ENCODE measurements around the gene LAD1. TPM values are rescaled to one million over a fixed set of nuclear protein-coding genes. Genes with fewer than 3 reads are reported as not detected.

Gene LAD1
- total RNA-seq, 3 donors from 2014 or later, result 13.1 to 18.0 TPM; not detected in 1

GRCh38 chr1:201424146-201424545 lies 25.0 kb upstream of the LAD1 start:
- Histone ChIP-seq H3K27ac (no peak overlapping the region), H3K27me3 (no peaks in the 10 kb centered on the region), H3K4me3 (no peak overlapping the region), H3K9me3 (no peaks in the 10 kb centered on the region), H3K36me3 (no peaks in the 10 kb centered on the region), H3K4me1 (no peaks in the 10 kb centered on the region)
- intact Hi-C loops (cut with DNase I; ENCODE audit: low total_unique reads), result no loop called here
- TF ChIP-seq CTCF (IDR thresholded peaks at IDR 0.05), result no peak
- TF ChIP-seq POLR2A (IDR thresholded peaks at IDR 0.05), result no peak
- TF ChIP-seq POLR2AphosphoS5 (IDR thresholded peaks at IDR 0.05), result no peak
- DNase-seq (ENCODE audit: low spot score in 2 of 2), result no peak

DNA sequence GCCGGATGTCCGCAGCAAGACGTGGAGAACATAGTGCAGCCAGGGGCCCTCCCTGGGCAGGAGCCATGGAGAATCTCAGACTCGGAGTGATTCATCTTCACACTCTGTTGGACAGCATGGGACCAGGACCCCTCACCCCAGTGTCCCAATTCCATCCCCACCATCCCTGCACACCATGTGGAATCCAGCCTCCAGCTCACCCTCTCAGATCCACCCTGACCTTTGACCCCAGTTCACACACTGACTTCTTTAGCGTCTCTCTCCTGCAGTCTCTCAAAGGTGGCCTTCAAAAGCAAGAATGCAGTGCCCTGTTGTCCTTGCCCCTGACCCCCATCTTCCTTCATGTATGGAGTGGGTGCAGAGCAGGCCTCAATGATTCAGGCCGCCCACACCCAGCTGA lies 24.5 kb upstream of the LAD1 start:
- Histone ChIP-seq H3K4me3 (no peak overlapping the region), H3K9me3 (no peaks in the 10 kb centered on the region), H3K36me3 (no peaks in the 10 kb centered on the region), H3K27me3 (no peaks in the 10 kb centered on the region), H3K27ac (no peak overlapping the region), H3K4me1 (no peaks in the 10 kb centered on the region)
- intact Hi-C loops (cut with DNase I; ENCODE audit: low total_unique reads), result no loop called here
- no peak for DNase-seq (ENCODE audit: low spot score in 2 of 2)
- no peak for TF ChIP-seq POLR2A (IDR thresholded peaks at IDR 0.05)
- TF ChIP-seq CTCF (IDR thresholded peaks at IDR 0.05), result no peak
- no peak for TF ChIP-seq POLR2AphosphoS5 (IDR thresholded peaks at IDR 0.05)

DNA sequence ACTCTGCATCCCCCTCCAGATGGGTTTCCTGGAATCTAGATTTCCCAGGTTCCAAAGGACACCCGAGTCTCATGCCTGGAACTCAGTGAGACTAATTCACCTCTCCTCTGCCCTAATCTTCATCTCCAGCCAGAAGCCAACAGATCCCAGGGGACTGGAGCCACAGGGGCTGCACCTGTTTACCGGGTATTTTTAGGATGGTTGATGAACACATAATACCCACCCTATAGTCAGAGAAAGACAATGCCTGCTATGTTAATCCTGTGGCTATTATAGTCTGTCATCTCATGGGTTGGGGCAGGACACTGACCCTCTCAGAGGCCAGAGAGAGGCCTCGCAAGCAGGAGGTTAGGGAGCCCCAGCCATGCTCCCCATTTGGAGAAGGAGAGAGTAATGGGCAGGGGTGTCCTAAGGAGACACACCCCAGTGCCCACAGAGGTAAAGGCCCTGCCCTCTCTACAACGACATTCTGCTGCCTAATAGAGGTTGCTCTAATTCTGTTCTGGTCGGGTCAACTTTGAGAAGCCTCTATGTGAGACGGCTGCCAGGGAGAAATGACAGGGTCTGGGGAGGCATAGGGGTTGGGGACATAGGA lies 23.4 kb upstream of the LAD1 start:
- no peaks in the 10 kb centered on the region for H3K27me3 ChIP-seq
- H3K9me3 ChIP-seq, result no peaks in the 10 kb centered on the region
- no peak for TF ChIP-seq CTCF (IDR thresholded peaks at IDR 0.05)
- TF ChIP-seq POLR2AphosphoS5 (IDR thresholded peaks at IDR 0.05), result no peak
- TF ChIP-seq POLR2A (IDR thresholded peaks at IDR 0.05), result no peak
- H3K4me3 ChIP-seq, result no peak overlapping the region
- no peak overlapping the region for H3K27ac ChIP-seq
- DNase-seq (ENCODE audit: low spot score in 2 of 2), result no peak
- H3K36me3 ChIP-seq, result no peaks in the 10 kb centered on the region
- intact Hi-C loops (cut with DNase I; ENCODE audit: low total_unique reads), result no loop called here
- no peaks in the 10 kb centered on the region for H3K4me1 ChIP-seq

DNA sequence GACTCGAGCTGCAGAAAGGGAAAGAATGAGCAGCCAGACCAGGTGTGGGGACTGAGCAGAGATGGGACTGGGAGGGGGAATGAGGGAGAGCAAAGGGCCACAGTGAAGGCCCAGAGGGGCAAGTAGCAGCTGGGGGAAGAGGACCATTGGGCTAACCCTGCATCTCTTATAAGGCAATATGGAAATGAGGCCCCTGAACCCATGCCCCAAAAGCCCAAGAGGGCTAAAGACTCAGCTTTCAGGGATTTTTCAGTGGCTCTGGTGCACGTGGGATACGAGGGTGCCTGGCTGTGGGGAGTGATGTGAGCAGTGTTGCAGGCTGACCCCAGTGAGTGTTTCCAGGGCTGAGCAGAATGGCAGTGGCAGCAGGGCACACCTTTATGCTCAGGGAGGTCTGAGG lies 22.9 kb upstream of the LAD1 start:
- TF ChIP-seq POLR2A (IDR thresholded peaks at IDR 0.05), result no peak
- no peak overlapping the region for H3K27ac ChIP-seq
- no peaks in the 10 kb centered on the region for H3K27me3 ChIP-seq
- H3K4me1 ChIP-seq, result no peaks in the 10 kb centered on the region
- H3K36me3 ChIP-seq, result no peaks in the 10 kb centered on the region
- intact Hi-C loops (cut with DNase I; ENCODE audit: low total_unique reads), result no loop called here
- H3K9me3 ChIP-seq, result no peaks in the 10 kb centered on the region
- H3K4me3 ChIP-seq, result no peak overlapping the region
- DNase-seq (ENCODE audit: low spot score in 2 of 2), result no peak

- Histone ChIP-seq H3K4me3 (no peak overlapping the region), H3K27me3 (no peaks in the 10 kb centered on the region), H3K27ac (no peak overlapping the region), H3K4me1 (no peaks in the 10 kb centered on the region), H3K9me3 (no peaks in the 10 kb centered on the region), H3K36me3 (no peaks in the 10 kb centered on the region)
- no peak for DNase-seq (ENCODE audit: low spot score in 2 of 2)
- intact Hi-C loops (cut with DNase I; ENCODE audit: low total_unique reads), result no loop called here
- TF ChIP-seq POLR2AphosphoS5 (IDR thresholded peaks at IDR 0.05) (no peak), POLR2A (IDR thresholded peaks at IDR 0.05) (no peak), CTCF (IDR thresholded peaks at IDR 0.05) (no peak)
These were observed 21.9 kb upstream of the LAD1 start for GRCh38 chr1:201421041-201421440.

DNA sequence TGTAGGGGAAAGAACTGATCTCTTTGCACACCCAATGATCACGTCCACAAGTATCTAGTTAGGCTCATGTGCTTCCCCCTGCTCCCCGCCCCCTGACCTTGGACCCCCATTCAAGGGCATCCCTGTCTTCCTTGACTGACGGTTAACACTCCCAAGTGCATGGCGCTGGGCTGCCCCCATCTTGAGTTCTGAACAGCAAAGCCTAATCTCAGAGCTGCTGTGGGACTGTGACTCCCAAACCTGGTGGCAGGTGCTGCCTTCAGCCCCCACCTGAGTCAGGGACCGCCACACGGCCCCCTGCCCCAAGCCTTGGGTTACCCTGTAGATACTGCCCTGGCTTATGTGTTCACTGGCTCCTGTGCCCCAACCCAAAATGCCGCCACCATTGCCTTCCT lies 21.5 kb upstream of the LAD1 start:
- H3K4me3 ChIP-seq, result no peak overlapping the region
- no peaks in the 10 kb centered on the region for H3K4me1 ChIP-seq
- H3K27me3 ChIP-seq, result no peaks in the 10 kb centered on the region
- intact Hi-C loops (cut with DNase I; ENCODE audit: low total_unique reads), result no loop called here
- no peaks in the 10 kb centered on the region for H3K36me3 ChIP-seq
- TF ChIP-seq POLR2A (IDR thresholded peaks at IDR 0.05), result no peak
- no peak for TF ChIP-seq POLR2AphosphoS5 (IDR thresholded peaks at IDR 0.05)
- TF ChIP-seq CTCF (IDR thresholded peaks at IDR 0.05), result no peak
- H3K9me3 ChIP-seq, result no peaks in the 10 kb centered on the region
- no peak overlapping the region for H3K27ac ChIP-seq
- DNase-seq (ENCODE audit: low spot score in 2 of 2), result no peak

All from breast epithelium (tissue), 4 donors.